Measurements from ENCODE around the gene LRRC3C.
"Not testable (repeated sequence)": the region's sequence is repeated elsewhere in the genome, so short reads cannot be mapped to it uniquely, and the experiment has no call there.

DNA sequence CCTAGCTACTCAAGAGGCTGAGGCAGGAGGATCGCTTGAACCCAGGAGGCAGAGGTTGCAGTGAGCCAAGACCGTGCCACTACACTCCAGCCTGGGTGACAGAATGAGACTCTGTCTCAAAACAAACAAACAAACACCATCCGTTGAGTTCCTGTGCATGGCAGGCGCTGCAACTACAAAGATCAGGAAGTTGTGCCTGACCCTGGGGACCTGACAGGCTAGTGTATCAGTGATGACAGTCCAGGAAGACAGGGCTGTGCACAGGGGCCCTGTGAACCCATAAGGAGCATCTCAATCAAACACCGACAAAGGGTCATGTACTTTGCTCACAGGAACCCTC, 20.9 kb downstream of the LRRC3C start:
- TF ChIP-seq, protein P1, sequence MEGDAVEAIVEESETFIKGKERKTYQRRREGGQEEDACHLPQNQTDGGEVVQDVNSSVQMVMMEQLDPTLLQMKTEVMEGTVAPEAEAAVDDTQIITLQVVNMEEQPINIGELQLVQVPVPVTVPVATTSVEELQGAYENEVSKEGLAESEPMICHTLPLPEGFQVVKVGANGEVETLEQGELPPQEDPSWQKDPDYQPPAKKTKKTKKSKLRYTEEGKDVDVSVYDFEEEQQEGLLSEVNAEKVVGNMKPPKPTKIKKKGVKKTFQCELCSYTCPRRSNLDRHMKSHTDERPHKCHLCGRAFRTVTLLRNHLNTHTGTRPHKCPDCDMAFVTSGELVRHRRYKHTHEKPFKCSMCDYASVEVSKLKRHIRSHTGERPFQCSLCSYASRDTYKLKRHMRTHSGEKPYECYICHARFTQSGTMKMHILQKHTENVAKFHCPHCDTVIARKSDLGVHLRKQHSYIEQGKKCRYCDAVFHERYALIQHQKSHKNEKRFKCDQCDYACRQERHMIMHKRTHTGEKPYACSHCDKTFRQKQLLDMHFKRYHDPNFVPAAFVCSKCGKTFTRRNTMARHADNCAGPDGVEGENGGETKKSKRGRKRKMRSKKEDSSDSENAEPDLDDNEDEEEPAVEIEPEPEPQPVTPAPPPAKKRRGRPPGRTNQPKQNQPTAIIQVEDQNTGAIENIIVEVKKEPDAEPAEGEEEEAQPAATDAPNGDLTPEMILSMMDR (IDR thresholded peaks at IDR 0.05), result not testable (repeated sequence)
- not testable (repeated sequence) for TF ChIP-seq EP300, POLR2A (IDR thresholded peaks at IDR 0.05)

Data from sigmoid colon (tissue), 4 donors.